IPS DF 4.7 (cell line): Measurements from ENCODE around the gene NELL2.
"Not testable (repeated sequence)": the region's sequence is repeated elsewhere in the genome, so short reads cannot be mapped to it uniquely, and the experiment has no call there.

ENCODE experiments used
- DNase-seq: peaks from one replicate; pipeline ENCODE4 v3.0.0-alpha.2; 2013; ENCODE audit warnings: low spot score; ENCODE audit errors: extremely low read depth

NELL2 gene

DNA sequence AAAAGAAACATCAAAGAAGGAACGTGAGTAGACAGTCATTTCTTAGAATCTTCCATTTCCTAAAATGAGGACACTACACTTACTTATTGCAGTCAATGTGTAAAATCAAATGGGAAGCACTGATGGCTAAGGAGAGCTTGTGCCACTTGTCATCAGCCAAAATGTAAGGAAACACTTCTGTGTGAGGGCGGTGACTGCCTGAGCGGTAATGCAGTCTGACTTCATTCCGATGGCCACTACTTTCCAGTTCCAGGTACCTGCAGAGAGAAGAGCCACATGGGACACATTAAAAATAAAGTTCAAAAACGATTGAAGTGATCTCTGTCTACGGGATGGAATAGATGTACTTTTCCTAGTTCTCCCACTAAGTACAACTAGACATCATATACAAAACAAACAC lies 96.3 kb downstream of the NELL2 start:
- no peak for DNase-seq

DNA sequence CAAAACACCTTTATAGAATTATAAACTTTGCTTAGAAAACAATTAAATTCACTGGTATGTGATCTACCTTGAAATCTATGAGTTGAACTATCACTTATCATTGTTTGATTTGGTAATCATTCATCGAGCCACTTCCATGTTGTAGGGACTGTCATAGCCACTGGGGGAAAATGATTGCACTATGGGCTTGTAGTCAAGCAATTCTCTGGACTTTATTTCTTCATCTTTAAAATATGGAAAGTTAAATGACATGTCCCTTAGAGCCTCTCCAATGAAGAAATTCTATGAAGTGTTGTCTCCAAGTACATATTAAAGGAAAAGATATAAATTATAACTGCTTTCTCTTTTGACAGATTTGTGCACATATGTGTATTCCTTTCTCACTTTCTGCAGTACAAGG lies 97.3 kb downstream of the NELL2 start:
- no peak for DNase-seq

DNA sequence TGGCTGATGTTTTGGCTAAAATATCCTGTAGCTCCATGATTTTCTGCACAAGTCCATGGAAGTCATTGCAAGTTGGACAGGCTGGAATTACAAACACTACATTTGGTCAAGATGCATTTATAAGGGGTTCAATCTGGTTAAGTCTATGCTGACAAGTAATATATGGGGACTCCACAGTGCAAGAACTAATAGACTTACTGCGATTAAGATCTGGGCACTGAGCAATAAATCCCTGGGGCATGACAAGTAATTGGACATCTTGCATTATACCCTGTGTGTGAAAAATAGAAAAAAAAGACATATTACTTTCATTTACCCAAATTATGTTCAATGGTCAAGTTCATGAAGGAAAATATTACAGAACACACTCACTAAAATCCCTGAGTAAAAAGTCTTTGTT lies 99.1 kb downstream of the NELL2 start:
- no peak for DNase-seq

DNA sequence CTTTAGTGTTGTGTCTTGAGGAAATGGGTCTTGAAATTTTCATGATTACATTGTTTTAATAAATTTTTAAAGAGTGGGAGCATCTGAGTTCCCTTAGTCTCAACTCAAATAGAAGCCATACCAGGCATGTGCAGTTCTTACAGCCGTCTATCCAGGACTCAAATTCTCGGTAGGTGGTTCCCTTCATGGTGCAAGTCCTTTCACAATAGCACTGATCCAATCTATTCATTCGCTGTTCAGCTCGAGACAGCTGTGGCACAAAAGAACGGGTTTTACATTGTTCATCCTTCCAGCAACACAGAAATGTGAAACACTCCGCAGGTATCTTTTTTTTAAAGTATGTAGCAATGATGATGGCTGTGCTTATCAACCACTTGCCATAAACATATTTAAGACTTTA lies 100.2 kb downstream of the NELL2 start:
- no peak for DNase-seq

DNA sequence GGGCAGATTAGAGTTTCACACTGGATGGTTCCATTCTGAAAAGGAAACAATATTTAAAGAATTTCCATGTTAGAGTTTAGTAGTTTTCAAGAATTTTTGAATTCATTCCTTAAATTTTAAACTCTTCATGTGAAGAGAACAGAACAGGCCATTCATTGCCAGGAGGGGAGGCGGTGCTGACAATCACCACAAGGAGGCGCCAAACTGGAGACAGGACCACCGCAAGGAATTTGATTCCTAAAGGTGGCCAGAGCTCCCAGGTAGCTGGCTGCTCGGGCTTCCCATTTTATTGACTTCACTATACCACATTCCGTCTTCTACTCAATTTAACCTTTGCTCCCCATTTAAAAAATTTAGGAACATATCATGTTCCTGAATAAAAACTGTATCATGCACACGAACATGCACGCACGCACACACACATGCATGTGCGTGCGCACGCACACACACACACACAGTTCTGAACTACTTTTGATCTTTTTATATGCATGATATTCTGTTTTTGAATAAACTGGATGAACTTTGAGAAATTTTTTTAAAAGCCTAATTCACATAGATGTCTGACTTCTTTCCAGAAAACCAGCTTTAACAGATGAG lies 101.2 kb downstream of the NELL2 start:
- DNase-seq = peak; percentile 30

DNA sequence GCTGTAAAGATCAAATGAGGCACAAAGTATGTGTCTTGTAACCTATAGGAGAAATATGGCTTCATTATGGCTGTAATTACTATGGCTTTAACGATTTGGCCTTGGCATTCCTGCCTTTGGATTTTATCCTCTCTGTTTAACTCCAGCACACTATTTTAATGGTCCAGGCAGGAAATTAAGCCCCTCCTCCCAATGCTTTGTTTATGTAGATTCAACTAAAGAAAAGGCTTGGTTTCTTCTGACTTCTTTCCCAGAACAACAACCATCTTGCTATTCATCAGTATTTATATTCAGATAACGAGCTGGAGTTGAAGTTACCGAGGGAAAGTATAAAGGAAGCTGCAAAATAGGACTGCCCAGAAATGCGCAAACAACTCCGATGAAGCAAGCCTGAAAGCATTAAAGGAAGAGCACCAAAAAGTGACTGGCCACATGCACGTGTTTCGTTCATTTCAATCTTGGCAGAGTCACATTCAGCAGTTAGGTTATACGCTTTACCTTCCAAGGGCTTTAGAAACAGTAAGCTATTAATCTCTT lies 104.6 kb downstream of the NELL2 start:
- DNase-seq = no peak

DNA sequence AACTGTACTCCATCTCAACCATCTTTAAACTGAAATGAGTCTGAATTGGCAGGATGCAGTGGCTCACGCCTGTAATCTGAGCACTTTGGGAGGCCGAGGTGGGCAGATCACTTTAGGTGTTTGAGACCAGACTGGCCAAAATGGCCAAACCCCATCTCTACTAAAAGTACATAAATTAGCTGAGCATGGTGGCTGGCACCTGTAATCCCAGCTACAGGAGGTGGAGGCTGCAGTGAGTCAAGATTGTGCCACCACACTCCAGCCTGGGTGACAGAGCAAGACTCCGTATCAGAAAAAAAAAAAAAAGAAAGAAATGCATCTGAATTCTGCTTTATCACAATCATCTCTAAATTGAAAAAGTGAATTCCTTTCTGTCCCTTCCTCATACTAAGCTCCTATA lies 110.3 kb downstream of the NELL2 start:
- DNase-seq = no peak

DNA sequence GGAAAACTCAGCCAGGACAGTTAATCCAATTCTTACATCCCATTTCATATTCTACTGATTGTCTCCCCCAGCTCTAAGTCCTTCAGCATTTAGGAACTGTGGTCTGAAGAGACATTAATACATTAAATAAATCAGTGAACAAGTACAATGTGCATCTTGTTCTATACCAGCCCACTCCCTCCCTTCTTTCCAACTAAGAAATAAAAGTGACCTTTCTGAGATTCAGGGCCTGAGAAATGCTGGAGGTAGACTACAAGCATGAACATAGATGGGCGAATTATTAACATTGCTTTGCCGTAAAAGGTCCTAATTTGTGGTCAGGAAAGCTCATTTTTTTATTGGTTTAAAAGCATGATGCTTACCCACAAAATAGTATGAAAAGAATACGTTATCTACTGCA lies 113.1 kb downstream of the NELL2 start:
- DNase-seq = no peak

DNA sequence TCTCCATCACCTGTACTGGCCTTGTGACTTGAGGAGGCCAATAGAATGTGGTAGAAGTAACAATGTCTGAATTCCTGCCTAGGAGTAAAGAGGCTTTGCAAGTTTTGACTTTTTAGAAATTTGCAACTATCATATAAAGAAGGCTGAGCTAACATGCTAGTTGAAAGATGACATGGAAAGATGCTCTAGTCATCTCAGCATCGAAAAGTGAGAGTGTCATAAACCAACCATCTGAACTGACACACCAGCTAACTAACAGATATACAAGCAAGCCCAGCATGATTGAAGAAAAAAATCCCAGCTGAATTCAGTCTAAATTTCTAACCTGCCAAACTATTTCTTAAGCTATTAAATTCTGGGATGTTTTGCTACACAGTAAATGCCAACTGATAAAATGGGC lies 116.8 kb downstream of the NELL2 start:
- DNase-seq = no peak

DNA sequence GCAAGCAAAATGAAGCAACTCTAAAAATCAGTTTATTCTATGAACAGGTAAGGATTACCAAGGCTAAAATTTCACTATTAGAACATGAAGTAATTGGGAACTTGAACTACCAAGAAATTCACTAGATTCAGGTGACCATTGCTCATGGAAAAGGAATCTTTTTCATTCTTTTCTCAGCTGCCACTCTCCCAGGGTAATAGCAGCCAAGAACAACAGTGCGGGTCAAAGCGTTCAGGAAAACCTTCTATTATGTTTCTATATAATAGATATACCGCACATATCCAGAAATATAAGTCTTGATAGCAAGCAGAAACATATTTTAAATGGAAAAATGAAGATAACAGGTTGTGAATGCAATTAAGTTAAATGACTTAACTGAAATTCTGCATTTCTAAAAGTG lies 125.6 kb downstream of the NELL2 start:
- no peak for DNase-seq

DNA sequence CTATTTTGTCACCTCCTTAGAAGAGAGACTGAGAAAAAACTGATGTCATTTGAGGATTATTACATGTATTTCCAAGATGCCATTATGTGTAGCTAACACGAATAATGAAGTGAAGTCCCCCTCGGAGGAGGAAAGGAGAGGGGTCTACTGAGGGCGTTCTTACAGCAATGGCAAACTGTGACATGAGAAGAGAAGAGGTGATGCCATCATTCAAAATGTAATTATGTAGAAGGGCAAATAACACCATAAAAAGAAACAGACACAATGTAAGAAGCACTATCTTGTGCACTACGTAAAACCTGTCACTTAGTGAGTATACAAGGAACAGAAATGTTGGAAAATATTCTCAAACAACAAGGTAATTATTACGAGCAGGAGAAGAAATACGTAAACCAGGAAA lies 126.5 kb downstream of the NELL2 start:
- no peak for DNase-seq

DNA sequence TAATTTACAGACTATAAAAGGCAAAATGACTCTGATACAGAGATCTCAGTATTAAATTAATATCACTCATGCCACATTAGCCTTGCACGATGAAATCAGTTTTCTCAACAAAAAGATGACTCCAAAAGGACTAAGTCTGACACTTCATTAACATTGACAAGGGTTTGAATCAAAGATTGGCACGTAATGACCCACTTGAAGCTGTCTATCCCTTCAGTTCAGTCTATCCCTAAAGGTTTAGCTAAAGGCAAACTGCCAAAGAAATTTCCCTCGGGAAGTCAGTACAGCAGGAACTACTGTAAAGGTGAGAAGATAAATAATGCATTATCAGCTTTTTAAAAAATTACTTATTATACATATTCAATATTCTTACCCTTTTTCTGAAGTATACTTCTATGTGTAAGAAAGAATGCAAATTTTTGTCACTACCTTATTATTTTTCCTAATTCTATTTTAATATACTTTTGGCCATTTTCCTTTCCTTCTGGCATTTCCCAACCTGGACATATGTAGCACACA lies 127.1 kb downstream of the NELL2 start:
- DNase-seq = no peak

DNA sequence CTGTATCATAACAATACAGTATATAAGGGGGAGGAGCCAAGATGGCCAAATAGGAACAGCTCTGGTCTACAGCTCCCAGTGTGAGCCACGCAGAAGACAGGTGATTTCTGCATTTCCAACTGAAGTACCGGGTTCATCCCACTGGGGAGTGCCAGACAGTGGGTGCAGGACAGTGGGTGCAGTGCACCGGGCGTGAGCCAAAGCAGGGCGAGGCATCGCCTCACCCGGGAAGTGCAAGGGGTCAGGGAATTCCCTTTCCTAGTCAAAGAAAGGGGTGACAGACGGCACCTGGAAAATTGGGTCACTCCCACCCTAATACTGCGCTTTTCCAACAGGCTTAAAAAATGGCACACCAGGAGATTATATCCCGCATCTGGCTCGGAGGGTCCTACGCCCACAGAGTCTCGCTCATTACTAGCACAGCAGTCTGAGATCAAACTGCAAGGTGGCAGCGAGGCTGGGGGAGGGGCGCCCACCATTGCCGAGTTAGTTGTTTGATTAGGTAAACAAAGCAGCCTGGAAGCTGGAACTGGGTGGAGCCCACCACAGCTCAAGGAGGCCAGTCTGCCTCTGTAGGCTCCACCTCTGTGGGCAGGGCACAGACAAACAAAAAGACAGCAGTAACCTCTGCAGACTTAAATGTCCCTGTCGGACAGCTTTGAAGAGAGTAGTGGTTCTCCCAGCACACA lies 134.7 kb downstream of the NELL2 start:
- DNase-seq = not testable (repeated sequence)

DNA sequence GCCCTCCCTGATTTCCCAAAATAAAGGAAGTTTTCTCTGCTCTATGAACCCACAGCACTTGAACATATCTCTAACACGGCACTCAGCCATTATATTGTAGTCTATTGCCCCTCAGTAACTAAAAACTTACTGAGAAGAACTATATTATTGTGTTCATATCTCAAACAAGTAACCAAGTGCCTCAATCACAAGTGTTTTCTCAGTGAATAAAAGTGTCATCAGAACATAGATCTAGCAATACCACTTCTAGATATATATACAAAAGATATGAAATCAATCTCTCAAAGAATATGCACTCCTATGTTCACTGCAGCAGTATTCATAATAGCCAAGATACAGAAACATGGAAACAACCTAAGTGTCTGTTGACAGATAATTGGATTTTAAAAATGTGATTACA lies 138.1 kb downstream of the NELL2 start:
- DNase-seq = no peak

DNA sequence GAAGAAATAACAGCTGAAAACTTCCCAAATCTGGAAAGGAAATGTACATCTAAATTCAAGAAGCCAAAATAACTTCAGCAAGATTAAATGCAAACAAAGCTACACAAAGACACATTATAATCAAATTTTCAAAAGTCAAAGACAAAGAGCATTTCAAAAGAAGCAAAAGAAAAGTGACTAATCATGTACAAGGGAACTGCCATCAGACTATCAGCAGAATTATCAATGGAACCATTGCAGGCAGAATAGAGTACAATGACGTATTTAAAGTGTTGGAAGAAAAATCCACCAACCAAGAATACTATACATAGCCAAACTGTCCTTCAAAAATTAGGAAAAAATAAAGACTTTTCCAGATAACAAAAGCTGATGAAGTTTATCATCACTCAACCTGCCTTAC lies 147.5 kb downstream of the NELL2 start:
- DNase-seq = no peak

DNA sequence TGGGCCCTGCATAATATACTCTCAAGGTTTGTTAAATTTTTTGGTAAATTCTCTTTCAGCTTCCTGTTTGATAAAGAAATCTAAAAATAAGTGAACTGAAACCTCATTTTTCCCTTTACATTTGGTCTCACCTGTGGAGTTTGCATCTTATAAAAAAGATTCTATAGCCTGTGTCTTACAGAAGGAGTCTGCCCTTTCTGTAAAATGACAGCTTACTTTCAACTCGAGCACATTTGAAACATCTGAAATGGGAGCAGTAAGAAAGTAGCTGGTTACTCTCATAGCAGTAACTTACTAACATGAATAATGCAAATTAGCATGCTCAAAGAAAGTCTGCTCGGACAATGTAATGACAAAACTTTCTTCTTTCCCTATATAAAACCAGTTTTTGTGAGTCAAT lies 155.8 kb downstream of the NELL2 start:
- no peak for DNase-seq

DNA sequence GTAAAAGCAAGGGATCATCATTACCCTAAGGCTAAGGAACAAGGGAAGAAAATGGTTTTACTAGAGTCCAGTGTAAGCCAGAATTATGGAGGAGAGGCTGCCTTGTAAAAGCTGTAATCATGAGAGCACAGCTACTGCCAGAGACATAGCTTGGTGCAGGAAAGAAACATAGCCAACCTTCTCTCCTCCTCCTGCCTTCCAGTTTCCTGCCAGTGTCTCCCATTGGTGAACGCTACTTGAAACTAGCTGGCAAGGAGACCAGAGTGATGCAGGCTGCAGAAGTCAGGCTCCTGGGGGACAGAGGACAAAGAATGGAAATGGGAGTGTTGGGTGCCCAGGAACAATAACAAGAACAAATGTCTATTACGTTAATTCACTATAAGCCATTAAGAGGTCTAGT lies 158.5 kb downstream of the NELL2 start:
- DNase-seq = no peak

DNA sequence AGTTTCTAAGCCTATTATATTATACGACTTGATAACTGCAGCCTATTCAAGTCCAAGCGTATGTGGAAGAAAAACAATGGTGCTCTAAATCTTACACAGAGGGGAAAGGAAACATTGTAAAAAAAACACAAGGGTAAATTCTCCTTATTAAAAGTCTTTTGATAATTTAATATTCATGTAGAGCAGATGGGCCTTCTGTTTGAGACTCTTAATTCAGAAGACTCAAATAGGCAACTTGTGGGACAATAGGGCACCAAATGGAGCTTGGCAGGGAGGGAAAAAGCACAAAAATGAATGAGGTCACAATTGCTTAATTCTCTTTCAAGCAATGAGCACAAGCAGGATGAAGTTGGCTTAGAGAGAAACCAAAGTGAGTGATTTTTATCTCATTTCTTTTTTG lies 159.4 kb downstream of the NELL2 start:
- no peak for DNase-seq

DNA sequence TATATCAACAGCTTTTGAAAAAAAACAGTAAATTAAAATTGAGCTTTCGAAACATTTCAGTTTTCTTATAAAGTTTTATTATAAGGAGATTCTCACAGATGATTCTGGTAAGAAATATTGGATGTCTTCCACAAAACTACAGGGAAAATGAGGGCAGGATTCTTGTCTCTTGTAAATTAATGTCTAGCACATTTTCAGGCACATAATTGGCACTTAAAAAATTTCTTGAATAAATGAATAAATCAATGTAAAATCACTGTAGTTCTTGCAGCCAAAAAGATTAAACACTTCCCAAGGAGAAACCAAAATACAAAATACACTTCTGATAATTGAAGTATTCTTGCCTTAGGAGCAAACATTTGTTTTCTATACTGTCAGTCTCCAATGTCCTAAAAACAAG lies 164.4 kb downstream of the NELL2 start:
- no peak for DNase-seq

DNA sequence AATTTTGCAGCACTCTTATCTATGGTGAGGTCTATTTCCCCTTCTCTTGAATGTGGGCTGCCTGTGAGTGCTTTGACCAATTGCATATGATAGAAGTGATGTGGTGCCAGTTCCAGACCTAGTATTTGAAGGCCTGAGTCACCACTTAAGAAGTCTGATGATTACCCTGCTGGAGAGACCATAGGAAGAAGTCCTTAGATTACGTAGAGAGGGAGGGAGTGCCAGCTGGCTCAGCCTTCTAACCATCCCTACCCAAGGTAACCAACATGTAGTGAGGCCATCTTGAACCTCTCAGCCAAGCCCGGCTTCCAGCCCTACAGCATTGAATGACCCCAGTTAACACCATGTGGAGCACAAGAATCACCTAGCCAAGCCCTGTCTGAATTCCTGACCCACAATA lies 166.9 kb downstream of the NELL2 start:
- no peak for DNase-seq

DNA sequence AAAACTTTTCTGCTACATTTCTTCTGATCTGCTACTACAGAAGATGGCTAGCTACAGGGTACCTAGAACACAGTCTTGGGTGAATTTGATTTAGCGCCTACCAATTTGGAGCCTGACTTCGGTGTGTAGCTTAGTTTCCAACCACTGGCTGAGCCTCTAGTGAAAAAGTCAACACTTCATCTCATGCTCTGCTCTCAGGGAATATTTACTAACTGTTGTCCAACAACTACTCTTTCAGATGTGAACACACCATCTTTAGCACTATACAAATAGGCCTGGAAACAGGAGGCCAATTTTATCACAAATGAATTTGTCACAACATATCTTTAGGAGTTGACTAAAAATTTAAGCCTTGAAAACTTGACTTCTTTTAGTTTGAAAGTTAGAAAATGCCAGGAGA lies 167.9 kb downstream of the NELL2 start:
- DNase-seq = no peak

DNA sequence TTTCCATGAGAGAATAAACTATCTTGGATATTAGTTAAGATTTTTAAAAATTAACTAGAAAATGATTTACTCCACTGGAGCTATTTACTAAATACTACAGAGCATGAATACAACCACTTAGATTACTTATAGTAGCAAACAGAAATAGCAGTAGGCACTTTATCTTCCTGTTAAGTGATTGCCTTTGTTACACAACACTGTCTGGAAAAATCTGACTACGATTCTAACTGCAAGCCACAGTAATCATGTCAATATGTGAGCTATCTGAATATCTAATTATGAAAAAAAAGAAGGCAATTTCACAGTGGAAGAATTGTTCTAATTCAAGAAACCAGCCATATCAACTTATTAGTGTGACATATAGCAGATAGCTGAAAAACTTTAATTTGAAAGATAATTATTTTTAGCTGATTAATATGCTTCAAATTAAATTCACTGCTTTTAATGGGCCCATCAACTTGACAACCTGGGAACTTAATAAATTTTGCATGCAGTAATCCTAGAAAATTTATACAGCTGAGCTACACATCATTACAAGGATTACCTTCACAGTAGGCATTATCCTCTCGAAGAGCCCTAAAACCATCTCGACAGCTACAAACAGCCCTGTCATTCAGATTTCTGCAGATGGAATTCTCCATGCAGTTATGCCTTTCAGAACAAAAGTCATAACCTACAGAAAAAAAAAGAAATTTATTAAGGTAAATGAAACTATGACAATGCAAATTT lies 172.8 kb downstream of the NELL2 start:
- no peak for DNase-seq
